MM.1S (cell line): ENCODE results near the gene TASP1.

Experiments used
- DNase-seq: peaks from one replicate; pipeline ENCODE4 v3.0.0-alpha.2; 2015
- H2AFZ ChIP-seq: fragments of 300-600 bp; sonication (generic); 2 replicates; pipeline ENCODE4 v1.6.0; 2016; ENCODE audit warnings: antibody characterized with exemption, low read length
- H3F3A ChIP-seq: fragments of 300-600 bp; sonication (generic); 2 replicates; pipeline ENCODE4 v1.6.1; 2016; ENCODE audit warnings: mild to moderate bottlenecking, antibody characterized with exemption, low read length, moderate library complexity, mixed read lengths; ENCODE audit not compliant: insufficient read depth
- H3K27ac ChIP-seq: fragments of 300-600 bp; sonication (generic); 2 replicates; pipeline ENCODE4 v1.5.1; 2016; ENCODE audit warnings: mild to moderate bottlenecking, low read length
- H3K27me3 ChIP-seq: fragments of 300-600 bp; sonication (generic); replicated peaks from 2 replicates; pipeline ENCODE4 v1.6.0; 2016; ENCODE audit warnings: low read length; ENCODE audit not compliant: insufficient read depth
- H3K36me3 ChIP-seq: fragments of 300-600 bp; sonication (generic); replicated peaks from 2 replicates; pipeline ENCODE4 v1.6.1; 2016; ENCODE audit warnings: mild to moderate bottlenecking, low read length, mixed read lengths; ENCODE audit not compliant: insufficient read depth
- H3K4me1 ChIP-seq: fragments of 300-600 bp; sonication (generic); 2 replicates; pipeline ENCODE4 v1.6.1; 2016; ENCODE audit warnings: low read length, mixed read lengths
- H3K4me2 ChIP-seq: fragments of 300-600 bp; sonication (generic); 2 replicates; pipeline ENCODE4 v1.6.0; 2016; ENCODE audit warnings: low read depth, low read length
- H3K4me3 ChIP-seq: fragments of 300-600 bp; sonication (generic); 2 replicates; pipeline ENCODE4 v1.5.1; 2016; ENCODE audit warnings: low read length, mixed read lengths
- H3K79me2 ChIP-seq: fragments of 300-600 bp; sonication (generic); 2 replicates; pipeline ENCODE4 v1.6.1; 2016; ENCODE audit warnings: mixed run types, low read length, mixed read lengths
- H3K9ac ChIP-seq: fragments of 300-600 bp; sonication (generic); 2 replicates; pipeline ENCODE4 v1.6.1; 2016; ENCODE audit warnings: low read length, mixed read lengths
- H3K9me2 ChIP-seq: fragments of 300-600 bp; sonication (generic); replicated peaks from 2 replicates; pipeline ENCODE4 v1.6.1; 2016; ENCODE audit warnings: mild to moderate bottlenecking, low read length, mixed read lengths; ENCODE audit not compliant: insufficient read depth
- H3K9me3 ChIP-seq: fragments of 300-600 bp; sonication (generic); replicated peaks from 2 replicates; pipeline ENCODE4 v1.6.1; 2016; ENCODE audit warnings: mild to moderate bottlenecking, low read length, mixed read lengths; ENCODE audit not compliant: insufficient read depth
- H4K20me1 ChIP-seq: fragments of 300-600 bp; sonication (generic); 2 replicates; pipeline ENCODE4 v1.6.1; 2016; ENCODE audit warnings: mild to moderate bottlenecking, low read length, moderate library complexity, mixed read lengths; ENCODE audit not compliant: insufficient read depth
- EZH2 ChIP-seq: fragments of 300-600 bp; sonication (generic); optimal IDR thresholded peaks from 2 replicates; pipeline ENCODE3; 2017; ENCODE audit warnings: low read depth, mild to moderate bottlenecking, antibody characterized with exemption, low read length, mixed read lengths
- EZH2phosphoT487 ChIP-seq: fragments of 300-600 bp; sonication (generic); IDR thresholded peaks from 2 replicates; pipeline ENCODE4 v1.6.1; 2018; ENCODE audit warnings: antibody characterized with exemption, low read length
- TF ChIP-seq, protein P1 (sequence below): fragments of 300-600 bp; sonication (generic); IDR thresholded peaks from 2 replicates; pipeline ENCODE4 v1.5.1; 2016; ENCODE audit warnings: antibody characterized with exemption, low read length, mixed read lengths

TASP1 gene

DNA sequence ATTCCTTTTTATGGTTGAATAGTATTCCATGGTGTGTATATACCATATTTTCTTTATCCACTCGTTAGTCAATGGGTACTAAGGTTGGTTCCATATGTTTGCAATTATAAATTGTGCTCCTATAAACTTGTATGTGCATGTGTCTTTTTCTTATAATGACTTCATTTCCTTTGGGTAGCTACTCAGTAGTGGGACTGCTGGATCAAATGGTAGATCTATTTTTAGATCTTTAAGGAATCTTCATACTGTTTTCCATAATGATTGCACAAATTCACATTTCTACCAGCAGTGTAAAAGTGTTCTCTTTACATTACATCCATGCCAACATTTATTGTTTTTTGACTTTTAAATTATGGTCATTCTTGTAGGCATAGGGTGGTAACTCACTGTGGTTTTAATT is 164.3 kb downstream of the TASP1 start:
- H3K9me3 ChIP-seq: no peaks in the 10 kb centered on the region
- H3K4me3 ChIP-seq: no peak overlapping the region
- H3K9ac ChIP-seq: no peak overlapping the region
- no peak overlapping the region for H3K27ac ChIP-seq
- no peaks in the 10 kb centered on the region for H4K20me1 ChIP-seq
- H3F3A ChIP-seq: no peaks in the 10 kb centered on the region
- H3K79me2 ChIP-seq: no peaks in the 10 kb centered on the region
- H3K36me3 ChIP-seq: no peaks in the 10 kb centered on the region; the same call in 1 of the 2 replicates
- H3K4me1 ChIP-seq: no peaks in the 10 kb centered on the region
- H3K27me3 ChIP-seq: no peaks in the 10 kb centered on the region
- no peak overlapping the region for H3K4me2 ChIP-seq
- no peaks in the 10 kb centered on the region for H3K9me2 ChIP-seq
- no peak overlapping the region for H2AFZ ChIP-seq
- DNase-seq: no peak
- TF ChIP-seq EZH2 (no peak), EZH2phosphoT487 (no peak)
- TF ChIP-seq, protein P1, sequence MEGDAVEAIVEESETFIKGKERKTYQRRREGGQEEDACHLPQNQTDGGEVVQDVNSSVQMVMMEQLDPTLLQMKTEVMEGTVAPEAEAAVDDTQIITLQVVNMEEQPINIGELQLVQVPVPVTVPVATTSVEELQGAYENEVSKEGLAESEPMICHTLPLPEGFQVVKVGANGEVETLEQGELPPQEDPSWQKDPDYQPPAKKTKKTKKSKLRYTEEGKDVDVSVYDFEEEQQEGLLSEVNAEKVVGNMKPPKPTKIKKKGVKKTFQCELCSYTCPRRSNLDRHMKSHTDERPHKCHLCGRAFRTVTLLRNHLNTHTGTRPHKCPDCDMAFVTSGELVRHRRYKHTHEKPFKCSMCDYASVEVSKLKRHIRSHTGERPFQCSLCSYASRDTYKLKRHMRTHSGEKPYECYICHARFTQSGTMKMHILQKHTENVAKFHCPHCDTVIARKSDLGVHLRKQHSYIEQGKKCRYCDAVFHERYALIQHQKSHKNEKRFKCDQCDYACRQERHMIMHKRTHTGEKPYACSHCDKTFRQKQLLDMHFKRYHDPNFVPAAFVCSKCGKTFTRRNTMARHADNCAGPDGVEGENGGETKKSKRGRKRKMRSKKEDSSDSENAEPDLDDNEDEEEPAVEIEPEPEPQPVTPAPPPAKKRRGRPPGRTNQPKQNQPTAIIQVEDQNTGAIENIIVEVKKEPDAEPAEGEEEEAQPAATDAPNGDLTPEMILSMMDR: no peak

DNA sequence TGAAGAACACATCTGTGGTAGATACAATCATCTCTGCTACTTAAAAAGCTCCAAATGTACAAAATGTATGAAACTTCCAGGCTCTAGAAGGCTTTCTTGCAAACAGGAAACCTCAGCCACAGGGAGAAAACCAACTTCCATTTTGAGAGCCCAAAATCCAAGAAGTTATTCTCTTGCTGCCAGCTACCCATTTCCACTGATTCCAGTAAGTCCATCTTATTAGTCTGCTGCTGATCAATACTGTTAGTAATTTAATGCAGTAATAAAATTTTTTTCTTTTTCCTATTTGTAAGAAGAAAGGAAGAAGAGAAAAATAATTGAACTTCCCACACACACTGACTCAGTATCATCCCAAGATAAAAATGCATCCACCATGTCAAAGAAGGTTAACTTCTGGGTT is 169.5 kb downstream of the TASP1 start:
- Histone ChIP-seq H2AFZ (no peak overlapping the region), H3K4me2 (no peak overlapping the region), H3K27ac (no peak overlapping the region), H3K9ac (no peak overlapping the region), H3K4me3 (no peak overlapping the region), H3K4me1 (no peaks in the 10 kb centered on the region), H3K79me2 (no peaks in the 10 kb centered on the region), H3K27me3 (no peaks in the 10 kb centered on the region), H3K9me3 (no peaks in the 10 kb centered on the region), H3F3A (no peaks in the 10 kb centered on the region), H3K9me2 (no peaks in the 10 kb centered on the region), H4K20me1 (no peaks in the 10 kb centered on the region), H3K36me3 (no peaks in the 10 kb centered on the region)
- TF ChIP-seq EZH2 (no peak), EZH2phosphoT487 (no peak)
- TF ChIP-seq, protein P1: no peak
- no peak for DNase-seq

DNA sequence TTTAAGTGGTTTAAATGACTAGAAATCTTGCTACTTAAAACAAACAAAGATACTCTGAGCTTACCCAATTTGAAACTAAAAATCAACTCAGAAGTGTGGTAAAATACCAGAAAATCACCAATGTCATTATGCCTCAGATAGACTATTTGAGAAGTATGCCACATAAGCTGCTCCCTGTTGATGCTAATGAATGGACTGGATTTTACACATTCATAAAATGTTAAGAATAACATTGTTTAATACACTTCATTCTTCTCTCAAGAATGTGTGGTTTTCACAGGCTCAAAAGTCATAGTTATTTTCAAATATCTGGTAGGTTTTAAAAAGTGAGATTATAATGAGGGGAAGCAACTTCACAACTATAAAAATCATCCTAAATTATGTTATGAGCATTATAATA is 170.6 kb downstream of the TASP1 start:
- Histone ChIP-seq H2AFZ (no peak overlapping the region), H3K27ac (no peak overlapping the region), H4K20me1 (no peaks in the 10 kb centered on the region), H3F3A (no peaks in the 10 kb centered on the region), H3K9me2 (no peaks in the 10 kb centered on the region), H3K4me2 (no peak overlapping the region), H3K9me3 (no peaks in the 10 kb centered on the region), H3K36me3 (no peaks in the 10 kb centered on the region), H3K4me1 (no peaks in the 10 kb centered on the region), H3K79me2 (no peaks in the 10 kb centered on the region), H3K27me3 (no peaks in the 10 kb centered on the region), H3K4me3 (no peak overlapping the region), H3K9ac (no peak overlapping the region)
- TF ChIP-seq EZH2phosphoT487 (no peak), EZH2 (no peak)
- TF ChIP-seq, protein P1: no peak
- no peak for DNase-seq
